GM21528 (cell line): Measurements from ENCODE around the gene LINS1.

ENCODE experiments used
- ATAC-seq: cut with Tn5 transposase; IDR thresholded peaks from one replicate; pipeline ENCODE4 v1.9.1; 2021; ENCODE audit warnings: mild to moderate bottlenecking, moderate library complexity; ENCODE audit not compliant: unreplicated experiment, low FRiP score

Gene LINS1

DNA sequence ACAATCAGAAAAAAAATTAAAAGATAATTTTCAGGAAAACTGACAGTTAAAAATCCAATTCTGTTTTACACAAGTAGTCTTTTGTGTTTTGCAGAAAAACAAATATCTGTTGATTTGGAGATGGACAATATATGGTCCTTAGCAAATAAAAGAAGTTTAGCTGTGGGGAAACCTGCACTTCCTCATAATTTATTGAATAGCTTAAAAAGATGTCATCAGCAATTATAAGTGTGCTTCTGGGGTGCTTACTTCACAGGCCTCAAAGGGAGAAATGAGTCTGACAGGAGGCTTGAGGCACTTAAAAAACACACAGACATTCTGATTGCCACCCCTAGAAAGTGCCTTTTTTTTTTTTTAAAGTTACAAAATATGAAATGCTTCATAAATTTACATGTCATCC lies 41.7 kb downstream of the LINS1 start:
- ATAC-seq, result no peak

DNA sequence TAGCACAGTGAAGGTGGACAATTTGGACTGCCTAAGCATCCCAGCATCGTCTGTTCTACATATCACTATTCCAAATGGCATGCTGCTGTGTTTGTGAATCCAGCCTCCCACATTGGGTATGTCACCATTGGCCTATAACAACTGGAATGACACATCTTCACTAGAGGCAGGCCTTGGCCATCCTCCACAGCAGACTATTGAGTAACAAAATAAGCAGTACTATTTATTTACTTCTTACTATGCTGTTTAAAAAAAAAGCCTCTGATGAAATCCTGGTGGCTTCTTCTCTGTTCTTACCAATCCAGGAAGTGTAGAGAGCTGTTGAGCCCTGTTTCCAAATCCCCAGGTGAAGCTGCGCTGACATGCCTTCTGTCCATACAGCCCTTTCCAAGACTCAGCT lies 42.7 kb downstream of the LINS1 start:
- ATAC-seq, result no peak

DNA sequence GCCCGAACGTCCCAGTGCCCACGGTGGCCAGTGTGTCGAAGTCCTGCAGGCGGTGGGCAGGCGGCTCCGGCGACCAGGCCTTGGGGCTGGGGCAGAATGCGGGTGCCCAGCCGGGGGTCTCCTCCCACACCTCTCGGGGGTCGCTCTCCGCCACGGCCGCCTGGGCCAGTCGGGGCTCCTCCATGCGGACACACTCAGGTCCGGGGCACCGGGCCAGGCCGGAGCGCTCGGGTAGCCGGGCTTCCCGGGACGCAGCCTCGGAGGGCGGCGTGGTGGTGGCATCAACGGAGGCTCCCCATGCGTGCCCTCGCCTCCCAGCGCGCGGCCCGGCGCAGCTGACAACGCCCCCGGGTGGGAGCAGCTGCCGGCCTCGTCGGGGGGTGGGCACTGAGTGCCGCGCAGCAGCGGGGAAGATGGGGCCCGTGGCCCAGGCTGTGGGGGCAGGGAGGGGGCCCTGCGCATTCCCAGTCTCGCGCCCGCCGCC lies 43.2 kb downstream of the LINS1 start:
- ATAC-seq, result no peak

DNA sequence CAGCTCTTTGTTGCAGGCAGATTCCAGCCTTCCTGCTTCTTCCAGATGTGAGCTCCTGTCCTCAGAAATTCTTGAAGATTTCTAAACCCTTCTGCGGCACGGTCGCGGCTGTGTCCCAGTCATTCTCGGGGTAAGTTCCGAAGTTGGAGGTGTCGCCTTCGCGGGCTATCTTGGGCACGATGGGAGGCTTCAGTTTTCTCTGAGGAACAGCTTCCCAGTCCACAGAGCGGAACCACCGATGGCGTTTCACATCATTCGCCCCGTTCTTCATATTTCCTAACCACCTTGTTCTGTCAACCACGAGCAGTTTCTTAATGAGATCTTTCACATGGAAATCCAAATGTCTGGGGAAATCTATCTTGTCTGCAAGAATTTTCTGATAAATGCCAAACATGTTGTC lies 48.5 kb downstream of the LINS1 start:
- no peak for ATAC-seq

DNA sequence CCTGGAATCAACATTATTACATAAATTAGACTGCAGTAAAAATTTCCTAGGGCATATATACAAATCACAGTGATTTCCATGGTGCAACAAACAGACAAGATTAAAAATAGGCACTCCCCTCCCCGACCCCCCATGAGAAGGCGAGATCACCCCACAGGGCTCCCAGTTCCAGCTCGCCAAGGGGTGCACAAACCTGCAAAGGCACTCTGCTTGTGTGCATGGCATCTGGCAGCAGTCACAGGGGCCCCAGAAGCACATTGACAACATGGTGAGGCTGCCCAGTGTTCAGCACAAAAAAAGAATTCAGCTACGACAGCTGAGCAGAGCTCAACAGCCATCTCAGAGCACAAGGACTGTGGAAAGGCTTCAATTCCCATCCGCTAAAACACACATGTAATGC lies 54.0 kb downstream of the LINS1 start:
- no peak for ATAC-seq

DNA sequence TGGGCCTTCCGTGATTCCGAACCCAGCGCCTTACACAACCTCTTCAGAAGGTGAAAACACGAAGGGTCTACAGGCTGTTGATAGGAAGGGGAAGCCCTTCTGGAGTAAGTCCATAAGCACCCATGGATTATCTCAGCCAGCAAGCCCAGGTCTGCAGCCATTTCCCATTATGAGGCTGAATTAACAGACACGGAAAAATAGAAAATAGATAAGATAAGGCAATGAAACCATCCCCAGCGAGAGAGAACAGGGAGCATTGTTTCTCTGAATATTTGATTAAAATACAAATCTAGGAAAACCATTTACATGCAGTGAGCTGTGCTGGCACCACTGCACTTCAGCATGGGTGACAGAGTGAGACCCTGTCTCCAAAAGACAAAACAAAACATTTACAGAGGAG lies 57.0 kb downstream of the LINS1 start:
- ATAC-seq, result no peak

DNA sequence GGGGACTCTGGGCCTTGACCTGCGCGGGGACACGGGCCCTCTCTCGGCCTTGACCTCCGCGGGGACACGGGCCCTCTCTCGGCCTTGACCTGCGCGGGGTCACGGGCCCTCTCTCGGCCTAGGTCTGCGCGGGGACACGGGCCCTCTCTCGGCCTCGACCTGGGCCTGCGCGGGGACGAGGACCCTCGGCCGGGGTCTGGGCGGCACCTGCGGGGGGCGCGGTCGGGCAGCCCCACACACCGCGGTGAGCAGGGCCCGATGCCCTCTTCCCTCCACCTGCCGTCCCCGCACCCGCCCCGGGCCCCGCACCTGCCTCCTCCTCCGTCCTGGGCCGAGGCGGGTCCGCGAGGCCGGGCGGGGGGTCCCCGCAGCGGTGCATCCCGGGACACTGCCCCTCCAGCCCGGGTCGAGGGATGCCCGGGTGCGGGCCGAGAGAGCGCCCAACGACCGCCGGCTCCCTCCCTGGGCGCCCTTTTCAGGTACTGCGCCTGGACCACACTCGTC lies 57.6 kb downstream of the LINS1 start:
- ATAC-seq, result no peak

DNA sequence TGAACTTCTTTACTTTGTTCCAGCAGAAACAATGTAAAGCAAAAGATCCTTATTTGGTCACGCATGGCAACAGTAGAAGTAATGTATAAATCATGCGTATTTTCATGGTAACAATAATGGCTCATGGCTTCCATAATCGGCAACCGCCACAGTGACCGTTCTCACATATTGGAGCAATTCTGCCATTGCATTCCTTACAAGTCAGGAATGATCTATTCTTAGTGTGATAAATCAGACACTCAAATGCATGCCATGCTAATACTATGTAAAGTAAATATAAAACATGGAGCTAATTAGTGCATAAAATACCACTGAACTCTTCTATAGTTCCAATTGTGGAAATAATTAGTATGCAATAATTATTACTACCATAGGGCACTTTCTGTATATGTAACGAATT lies 59.7 kb downstream of the LINS1 start:
- ATAC-seq, result no peak

DNA sequence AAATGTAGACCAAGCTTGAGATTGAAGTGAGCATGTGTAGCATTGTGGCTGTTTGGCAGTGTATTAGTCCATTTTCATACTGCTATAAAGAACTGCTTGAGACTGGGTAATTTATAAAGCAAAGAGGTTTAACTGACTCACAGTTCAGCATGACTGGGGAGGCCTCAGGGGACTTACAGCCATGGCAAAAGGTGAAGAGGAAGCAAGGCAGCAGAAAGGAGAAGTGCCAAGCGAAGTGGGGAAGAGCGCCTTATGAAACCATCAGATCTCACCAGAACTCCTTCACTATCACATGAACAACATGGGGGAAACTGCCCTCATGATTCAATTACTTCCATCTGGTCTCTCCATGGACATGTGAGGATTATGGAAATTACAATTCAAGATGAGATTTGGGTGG lies 64.7 kb downstream of the LINS1 start:
- no peak for ATAC-seq

DNA sequence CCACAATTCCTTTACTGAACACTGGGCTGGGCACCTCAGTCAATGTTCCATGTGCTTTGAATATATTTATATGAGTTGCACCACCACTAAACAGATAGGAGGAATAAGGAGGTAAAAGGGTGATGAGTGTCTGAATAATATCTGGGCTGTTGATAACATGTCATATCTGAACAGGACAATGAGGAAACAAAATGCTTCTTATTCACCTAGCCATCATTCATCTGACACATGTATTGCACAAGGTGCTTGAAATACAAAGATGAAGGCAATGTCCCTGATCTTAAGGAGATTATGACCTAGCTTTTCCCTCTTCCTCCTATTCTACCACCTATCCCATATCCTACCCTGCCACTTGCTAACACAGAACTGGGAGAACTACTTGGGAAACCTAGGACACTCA lies 65.3 kb downstream of the LINS1 start:
- no peak for ATAC-seq

DNA sequence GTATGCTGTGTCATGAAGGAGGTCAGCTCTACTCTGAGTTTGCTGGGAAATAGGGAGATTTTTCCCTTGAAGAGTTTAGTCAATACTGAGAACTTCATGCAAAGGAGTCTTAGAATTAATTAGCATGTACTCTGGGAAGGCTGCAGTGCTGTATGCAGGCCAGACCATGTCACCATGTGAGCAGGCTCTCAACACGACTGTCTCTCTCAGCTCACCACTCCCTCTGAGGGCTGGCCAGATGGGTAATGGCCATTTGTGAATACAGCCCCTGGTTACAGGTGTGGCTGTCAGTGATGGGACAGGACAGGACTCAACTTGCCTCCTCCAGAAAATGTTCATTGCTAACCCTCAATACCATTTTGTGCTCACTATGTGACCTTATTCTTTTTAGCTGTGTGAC lies 68.1 kb downstream of the LINS1 start:
- ATAC-seq, result no peak

DNA sequence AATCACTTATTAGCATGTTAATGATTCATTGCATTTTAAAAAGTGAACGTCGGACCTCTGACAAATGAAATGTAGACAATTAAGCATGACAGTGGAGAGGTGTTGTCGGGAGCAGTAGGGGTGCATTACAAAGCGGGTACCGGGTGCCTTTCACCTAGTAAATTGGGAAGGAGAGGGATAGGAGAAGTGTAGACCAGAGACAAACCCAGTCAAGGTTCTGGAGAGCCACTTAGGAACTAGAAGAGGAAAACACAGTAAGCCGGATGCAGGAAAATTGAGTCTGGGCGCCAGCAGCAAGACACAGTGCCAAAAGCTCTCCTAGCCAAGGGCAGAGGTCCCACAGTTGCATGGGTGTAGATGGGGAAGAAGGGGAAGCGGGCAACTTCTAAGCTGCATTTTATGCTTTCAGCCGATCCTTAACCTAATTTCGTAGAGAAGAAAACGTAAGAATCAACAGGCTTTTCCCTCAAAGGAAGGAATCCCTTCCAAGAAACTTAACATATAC lies 70.1 kb downstream of the LINS1 start:
- ATAC-seq, result no peak

DNA sequence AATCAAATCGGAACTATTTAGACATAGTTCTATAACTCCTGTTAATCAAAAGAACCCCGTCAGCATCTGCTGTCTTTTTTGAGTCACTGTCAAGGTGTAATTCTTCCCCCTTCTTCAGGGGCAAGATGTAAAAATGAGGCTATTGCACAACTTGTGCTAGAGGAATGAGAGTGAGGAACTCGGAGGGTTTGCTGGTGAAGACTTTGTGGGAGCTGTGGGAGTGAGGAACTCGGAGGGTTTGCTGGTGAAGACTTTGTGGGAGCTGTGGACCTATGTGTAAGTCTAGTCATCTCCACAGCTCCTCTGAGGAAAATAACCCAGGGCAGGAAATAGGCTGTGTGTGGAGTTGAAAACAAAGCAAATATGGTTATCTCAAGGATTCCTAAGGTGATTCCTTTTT lies 70.8 kb downstream of the LINS1 start:
- no peak for ATAC-seq

DNA sequence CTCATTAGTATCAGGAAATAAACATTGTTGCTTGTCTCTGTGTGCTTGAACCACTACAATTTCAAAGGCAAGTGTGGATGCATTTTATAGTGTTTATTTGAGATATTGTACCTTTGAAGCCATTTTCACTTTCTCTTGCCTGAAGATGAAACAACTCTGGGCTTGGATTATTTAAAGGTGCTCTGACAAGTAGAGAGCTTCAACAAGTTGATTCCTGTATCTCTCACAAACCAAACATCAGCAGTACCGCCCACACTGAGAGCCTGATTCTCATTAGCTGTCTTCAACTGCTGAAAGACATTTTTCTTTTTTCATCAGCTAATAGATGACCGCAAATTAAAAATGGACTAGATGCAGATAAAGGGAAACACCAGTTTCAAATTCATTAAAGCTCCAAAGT lies 72.4 kb downstream of the LINS1 start:
- ATAC-seq, result no peak

DNA sequence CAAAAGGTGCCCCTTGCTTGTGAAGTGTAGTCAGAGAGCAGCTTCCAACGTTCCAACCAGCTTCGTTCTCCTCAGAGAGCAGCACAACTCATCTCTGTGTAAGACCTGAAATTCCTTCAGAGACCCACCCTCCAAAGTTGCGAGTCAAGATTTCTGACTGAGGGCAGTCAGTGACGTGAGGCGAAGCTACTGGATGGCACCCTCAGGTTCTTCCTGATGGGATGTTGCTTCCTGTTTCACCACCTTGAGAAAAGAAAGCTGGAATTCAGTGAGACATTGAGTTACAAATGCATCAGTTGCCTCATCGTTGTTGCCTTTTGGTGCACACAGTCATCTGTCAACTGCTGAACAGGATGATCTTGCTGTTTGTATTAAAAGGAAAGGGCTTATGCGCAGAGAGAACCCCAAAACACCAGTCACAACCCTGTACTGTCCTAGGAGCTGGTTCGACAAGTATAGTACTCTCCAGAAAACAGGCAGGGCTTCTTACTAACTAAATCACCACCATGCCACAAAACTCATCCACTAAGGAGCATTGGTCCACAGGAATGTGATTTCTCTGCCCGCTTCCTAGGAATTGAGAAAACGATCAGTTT lies 73.1 kb downstream of the LINS1 start, which contains the start of gene CERS3:
CERS3 (minus strand) TSS at position 118 of the 596 bp plus-strand sequence. CDS start 27,101 bp downstream, outside the sequence.
- ATAC-seq, result no peak

DNA sequence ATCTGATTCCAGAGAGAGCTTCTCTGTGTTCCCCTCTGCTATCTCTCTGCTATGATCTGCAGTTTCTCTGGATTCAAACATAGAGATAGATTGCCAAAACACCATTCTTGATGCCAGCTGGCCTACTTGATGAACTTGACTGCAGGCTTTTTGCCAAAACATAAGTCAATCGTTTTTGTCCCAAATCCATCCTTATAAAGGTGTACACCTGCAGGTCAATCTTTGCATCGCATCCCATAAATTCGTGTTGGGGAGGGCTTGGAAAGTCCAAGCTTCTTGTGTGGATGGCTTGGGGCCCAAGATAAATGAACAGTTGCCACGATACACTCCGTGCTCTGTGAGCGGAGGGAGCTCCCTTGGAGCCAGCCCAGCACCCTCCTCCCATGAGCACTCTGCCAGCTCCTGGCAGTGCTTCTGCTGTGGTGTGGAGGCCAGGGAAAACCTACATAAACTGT lies 75.9 kb downstream of the LINS1 start:
- no peak for ATAC-seq

DNA sequence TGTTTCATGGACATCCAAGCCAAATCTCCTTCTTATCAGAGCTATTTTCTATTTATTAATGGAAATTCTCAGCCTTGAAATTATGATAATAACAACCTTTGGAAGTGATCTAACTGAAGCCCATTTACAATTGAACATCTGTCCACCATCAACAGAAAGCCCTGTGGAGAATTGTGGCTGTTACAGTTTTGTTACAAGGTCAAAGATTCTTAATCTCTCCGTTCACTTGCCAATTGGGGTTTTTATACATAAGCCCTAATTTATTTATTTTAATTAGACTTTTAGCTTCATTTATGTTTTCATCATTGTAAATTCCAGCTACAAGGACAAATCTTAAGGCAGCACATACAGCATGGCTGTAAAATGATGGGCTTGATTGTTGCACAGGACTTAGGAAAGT lies 76.5 kb downstream of the LINS1 start:
- ATAC-seq, result no peak

DNA sequence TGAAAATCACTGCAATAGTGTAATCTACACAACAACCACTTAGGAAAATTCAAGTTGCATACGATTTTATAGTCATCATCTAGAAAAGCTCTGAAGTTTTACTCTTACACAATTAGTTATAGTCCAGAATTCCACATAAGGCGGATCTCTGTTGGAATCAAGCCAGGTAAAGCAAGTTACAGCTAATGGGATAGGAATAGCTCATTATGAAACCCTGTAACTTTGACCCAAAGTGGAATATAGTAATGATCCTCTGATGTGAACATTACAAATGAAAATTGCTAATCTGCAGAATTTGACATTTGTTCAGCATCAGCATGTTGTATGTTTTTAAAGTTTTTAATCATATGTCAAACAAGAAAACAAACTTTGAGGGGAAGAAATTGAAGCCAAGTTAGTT lies 77.7 kb downstream of the LINS1 start:
- ATAC-seq, result no peak

DNA sequence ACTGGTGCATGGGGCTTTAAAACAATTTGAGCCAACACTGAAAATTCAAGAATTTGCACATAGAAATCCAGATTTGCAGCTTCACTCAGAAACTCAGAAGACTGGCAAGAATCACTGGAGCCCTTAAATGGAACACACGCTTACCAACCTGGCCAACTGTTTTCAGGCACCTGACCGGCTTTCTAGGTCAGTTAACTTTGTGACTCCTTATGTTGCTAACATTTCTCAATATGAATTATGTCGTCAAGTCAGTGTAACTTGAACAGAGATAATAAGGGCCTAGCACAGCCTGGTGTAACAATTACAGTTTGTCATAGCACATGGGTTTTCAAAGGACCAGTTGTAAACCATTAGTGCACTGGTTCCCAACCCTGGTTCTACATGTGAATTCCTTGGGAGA lies 80.1 kb downstream of the LINS1 start:
- no peak for ATAC-seq

DNA sequence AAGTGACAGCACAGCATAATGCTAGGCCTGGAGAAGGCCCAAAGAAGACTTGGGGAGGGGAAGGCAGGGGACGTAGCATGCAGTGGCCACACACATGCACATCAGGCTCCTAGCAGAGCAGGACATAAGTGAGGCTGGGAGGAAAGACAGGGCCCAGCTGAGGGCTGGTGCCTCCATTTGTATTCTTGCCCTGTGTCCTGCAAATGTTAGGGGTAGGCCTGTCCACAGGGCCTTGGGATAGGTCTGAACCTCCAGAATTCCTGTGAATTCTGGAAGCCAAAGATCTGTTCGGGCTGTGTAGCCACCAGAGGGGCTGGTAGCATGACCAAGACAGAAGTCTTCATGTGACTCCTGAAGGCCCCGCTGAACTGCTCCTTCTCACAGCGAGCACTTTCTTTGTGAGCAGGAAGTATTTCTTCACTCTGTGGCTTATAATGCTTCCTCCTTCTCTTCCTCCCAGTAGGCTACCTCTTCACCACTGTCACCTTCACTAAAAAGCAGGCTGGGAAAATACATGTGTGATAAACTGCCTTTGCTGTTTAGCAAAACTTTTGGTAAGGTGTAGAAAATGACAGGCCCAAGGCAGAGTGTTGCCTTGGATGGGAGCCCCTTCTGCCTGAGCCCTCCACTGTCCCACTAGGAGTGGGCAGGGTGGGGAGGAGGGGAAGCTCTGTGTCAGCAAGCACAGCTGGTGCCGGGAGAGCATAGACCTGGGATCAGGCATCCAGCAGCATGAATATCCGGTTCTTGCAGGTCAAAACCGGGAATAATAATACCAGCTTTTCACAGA lies 81.7 kb downstream of the LINS1 start:
- ATAC-seq, result no peak

DNA sequence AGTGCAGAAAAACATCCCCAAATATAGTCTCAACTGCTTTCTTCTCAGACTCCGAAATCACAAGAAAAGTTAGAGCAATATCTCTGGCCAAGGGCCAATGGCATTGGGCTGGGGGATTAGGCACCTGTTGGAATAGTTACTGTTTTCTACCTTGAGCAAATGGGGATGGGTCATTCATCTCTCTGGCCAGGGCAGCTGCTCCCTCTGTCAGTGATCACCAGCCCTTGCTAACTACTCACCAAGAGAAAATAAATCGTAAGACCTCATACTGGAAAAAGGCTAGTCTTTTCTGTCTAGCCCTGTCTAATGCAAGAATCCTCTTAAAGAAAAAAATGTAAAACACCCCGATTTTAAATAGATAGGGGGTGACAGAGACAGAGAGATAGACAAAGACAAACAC lies 84.1 kb downstream of the LINS1 start:
- no peak for ATAC-seq
